ENCODE results near the gene NEDD9.
A peak's percentile ranks its signal among the peaks of the same experiment; 100 is the strongest.

The NEDD9 gene

GRCh38 chr6:11270030-11271027 lies 37.9 kb upstream of the NEDD9 start:
- DNase-seq (ENCODE audit: low read depth, low spot score): no peak
- H3K4me3 ChIP-seq (ENCODE audit: low read depth, low read length): no peak overlapping the region
- in situ Hi-C loops (cut with HindIII; ENCODE audit: low sequenced_read_pairs): no loop called here
- no peak for TF ChIP-seq CTCF (IDR thresholded peaks at IDR 0.05; ENCODE audit: low read depth, low read length)

DNA sequence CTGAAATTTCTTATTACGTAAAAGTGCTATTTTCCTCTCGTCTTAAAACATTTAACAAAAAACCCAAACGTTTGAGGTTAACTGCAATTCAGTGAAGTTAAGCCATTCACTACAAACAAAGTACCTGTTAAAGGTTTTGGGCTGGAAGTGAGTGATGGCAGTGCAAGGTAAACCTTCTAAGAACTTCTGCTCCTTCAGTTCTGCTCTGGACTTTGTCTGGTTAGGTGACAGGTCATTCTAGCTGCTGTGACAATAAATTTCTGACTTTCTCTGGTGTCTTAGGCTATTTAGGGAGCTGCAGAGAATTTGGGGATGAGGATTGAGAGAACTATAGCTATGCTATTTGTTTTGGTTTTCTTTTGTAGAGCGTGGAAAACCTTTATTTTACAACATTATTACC lies 36.5 kb upstream of the NEDD9 start:
- DNase-seq (ENCODE audit: low read depth, low spot score): no peak
- no peak for TF ChIP-seq CTCF (IDR thresholded peaks at IDR 0.05; ENCODE audit: low read depth, low read length)
- in situ Hi-C loops (cut with HindIII; ENCODE audit: low sequenced_read_pairs): no loop called here
- H3K4me3 ChIP-seq (ENCODE audit: low read depth, low read length): no peak overlapping the region

- no peak for TF ChIP-seq CTCF (IDR thresholded peaks at IDR 0.05; ENCODE audit: low read depth, low read length)
- H3K4me3 ChIP-seq (ENCODE audit: low read depth, low read length): no peak overlapping the region
- in situ Hi-C loops (cut with HindIII; ENCODE audit: low sequenced_read_pairs): no loop called here
- DNase-seq (ENCODE audit: low read depth, low spot score): no peak
Measured at GRCh38 chr6:11266926-11267325, 34.5 kb upstream of the NEDD9 start.

DNA sequence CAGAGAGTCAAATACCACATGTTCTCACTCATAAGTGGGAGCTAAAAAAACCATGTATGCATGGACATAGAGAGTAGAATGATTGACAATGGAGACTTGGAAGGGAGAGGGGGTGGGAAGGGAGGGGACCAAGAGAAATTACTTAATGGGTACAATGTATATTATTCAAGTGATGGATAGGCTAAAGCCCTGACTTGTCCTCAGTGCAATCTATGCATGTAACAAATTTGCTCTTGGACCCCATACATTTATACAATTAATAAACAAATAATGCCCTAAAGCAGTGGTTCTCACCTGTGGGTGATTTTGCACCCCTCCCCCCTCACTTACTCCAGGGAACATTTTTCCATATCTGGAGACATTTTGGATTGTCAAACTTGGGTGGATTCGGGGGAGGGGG lies 33.5 kb upstream of the NEDD9 start:
- DNase-seq (ENCODE audit: low read depth, low spot score): no peak
- in situ Hi-C loops (cut with HindIII; ENCODE audit: low sequenced_read_pairs): no loop called here
- TF ChIP-seq CTCF (IDR thresholded peaks at IDR 0.05; ENCODE audit: low read depth, low read length): no peak
- no peak overlapping the region for H3K4me3 ChIP-seq (ENCODE audit: low read depth, low read length)

GRCh38 chr6:11264100-11264499 lies 31.6 kb upstream of the NEDD9 start:
- no peak for DNase-seq (ENCODE audit: low read depth, low spot score)
- in situ Hi-C loops (cut with HindIII; ENCODE audit: low sequenced_read_pairs): no loop called here
- no peak for TF ChIP-seq CTCF (IDR thresholded peaks at IDR 0.05; ENCODE audit: low read depth, low read length)
- no peak overlapping the region for H3K4me3 ChIP-seq (ENCODE audit: low read depth, low read length)

DNA sequence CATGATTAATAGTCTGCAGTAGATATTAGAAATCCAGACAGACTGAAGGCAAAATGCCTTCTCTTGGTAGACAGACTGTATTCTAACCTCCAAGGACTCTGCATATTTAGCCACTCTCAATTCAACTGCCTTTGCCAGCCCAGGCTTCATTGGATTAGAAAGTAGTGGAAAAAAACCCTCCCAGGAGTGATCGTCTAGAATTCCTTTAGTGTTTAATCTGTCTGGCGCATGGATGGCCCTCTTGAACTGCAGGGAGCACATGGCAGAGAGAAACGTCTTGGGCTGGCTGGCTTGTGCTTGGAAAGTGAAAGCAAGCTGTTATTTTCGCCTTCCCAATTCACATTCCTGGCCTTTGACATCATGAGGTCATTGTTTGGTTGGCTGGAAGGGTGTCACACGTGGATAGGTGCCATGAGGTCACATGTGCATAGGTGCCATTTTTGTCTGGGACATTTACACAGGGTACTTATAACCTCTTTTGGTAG lies 30.9 kb upstream of the NEDD9 start:
- DNase-seq (ENCODE audit: low read depth, low spot score): peak; percentile 80
- in situ Hi-C loops (cut with HindIII; ENCODE audit: low sequenced_read_pairs): no loop called here

More for the DNA sequence above, 30.9 kb upstream of the NEDD9 start:
- no peak for TF ChIP-seq CTCF (IDR thresholded peaks at IDR 0.05; ENCODE audit: low read depth, low read length)
- H3K4me3 ChIP-seq (ENCODE audit: low read depth, low read length): no peak overlapping the region

All from astrocyte of the spinal cord (primary cell).